ENCODE data around the gene NKPD1. TPM values are rescaled to one million over a fixed set of nuclear protein-coding genes. Genes with fewer than 3 reads are reported as not detected.

The NKPD1 gene
- total and polyA plus RNA-seq, 10 of the 15 experiments (the other 5 are each of a cell fraction or from before 2014, with no cell fraction given) = 0.05 to 0.18 (median 0.06) TPM; not detected in 7

DNA sequence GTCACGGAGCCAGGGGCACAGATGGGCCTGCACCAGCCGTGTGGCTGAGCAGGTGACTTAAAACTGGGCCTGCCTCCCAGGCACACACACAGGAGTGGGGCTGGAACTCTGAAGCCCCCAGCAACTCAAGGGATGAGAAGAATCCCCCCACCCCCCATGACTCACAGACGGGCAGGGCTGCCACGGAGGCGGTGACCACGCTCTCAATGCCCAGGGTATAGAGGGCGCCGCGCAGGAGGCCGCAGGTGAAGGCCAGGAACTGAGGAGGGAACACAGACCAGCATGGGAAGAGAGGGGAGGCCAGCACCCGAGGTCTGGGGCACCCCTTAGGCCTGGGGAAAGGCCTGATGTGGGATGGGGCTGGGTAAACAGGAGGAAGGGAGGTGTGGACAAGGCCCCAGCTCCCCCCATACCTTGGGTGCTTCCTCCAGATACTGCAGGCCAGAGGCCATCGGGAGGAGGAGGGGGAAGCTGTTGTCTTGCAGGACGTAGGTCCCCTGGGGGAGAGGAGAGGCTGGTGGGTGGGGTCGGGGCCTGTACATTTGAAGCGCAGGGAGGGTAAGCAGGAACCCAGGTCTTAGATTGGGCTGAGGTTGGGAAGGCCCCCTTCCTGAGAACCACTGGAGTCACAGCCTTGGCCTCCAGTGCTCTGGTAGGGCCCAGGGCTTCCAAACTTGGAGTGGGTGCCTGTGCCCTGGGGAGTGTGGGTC, 3.1 kb upstream of the NKPD1 start:
- Histone ChIP-seq H3K9ac (ENCODE audit: control insufficient read depth, insufficient read depth, low read length) (peak overlapping the region; percentile 48), H4K20me1 (ENCODE audit: control insufficient read depth, insufficient read depth) (no peaks in the 10 kb centered on the region), H3K27ac (ENCODE audit: control insufficient read depth, insufficient read depth) (peak overlapping the region; percentile 64), H3K4me2 (ENCODE audit: control insufficient read depth, insufficient read depth) (peak overlapping the region; percentile 12), H2AFZ (ENCODE audit: control insufficient read depth, low read depth, low read length) (peak overlapping the region; percentile 67), H3K36me3 (ENCODE audit: control insufficient read depth in 2 of 2, insufficient read depth in 2 of 2, low read length in 1 of 2) (no peaks in the 10 kb centered on the region), H3K4me1 (ENCODE audit: control insufficient read depth, insufficient read depth, low read length) (peaks cover 18% of the 10 kb centered on the region), H3K4me3 (no peak overlapping the region), H3K27me3 (replicated peaks in 1 of 2; ENCODE audit: control insufficient read depth in 2 of 2, insufficient read depth in 2 of 2, low read length in 1 of 2) (no peaks in the 10 kb centered on the region; a peak in 1 of 4 replicates), H3K79me2 (ENCODE audit: control insufficient read depth, insufficient read depth, low read length) (no peaks in the 10 kb centered on the region), H3K9me3 (replicated peaks; ENCODE audit: control insufficient read depth, insufficient read depth, low read length) (no peaks in the 10 kb centered on the region)
- WGBS (ENCODE audit: insufficient coverage, insufficient replicate concordance, low lambda C conversion rate, missing lambda C conversion rate) = 75% methylated on average over 14 of the region's 15 CpGs
- in situ Hi-C loops (cut with MboI) (no loop called here), intact Hi-C loops (cut with micrococcal nuclease; ENCODE audit: unreplicated experiment) (loop anchor here (1.0 kb wide), 1 partner anchor 27 kb away; no protein-coding TSS in a partner anchor)
- TF ChIP-seq MEF2B (IDR thresholded peaks at IDR 0.05; ENCODE audit: partially characterized antibody, poor library complexity, severe bottlenecking) (peak; percentile 44), SMARCA5 (IDR thresholded peaks at IDR 0.05) (peak; percentile 28; the same call in 1 of the 2 replicates), CHD2 (IDR thresholded peaks at IDR 0.05; ENCODE audit: borderline replicate concordance, low read depth, low read length) (0 out of 2 replicates have a peak, but pooled peaks have one; percentile 3), LARP7 (IDR thresholded peaks at IDR 0.05) (0 out of 2 replicates have a peak, but pooled peaks have one; percentile 27)
- TF ChIP-seq, protein P1, sequence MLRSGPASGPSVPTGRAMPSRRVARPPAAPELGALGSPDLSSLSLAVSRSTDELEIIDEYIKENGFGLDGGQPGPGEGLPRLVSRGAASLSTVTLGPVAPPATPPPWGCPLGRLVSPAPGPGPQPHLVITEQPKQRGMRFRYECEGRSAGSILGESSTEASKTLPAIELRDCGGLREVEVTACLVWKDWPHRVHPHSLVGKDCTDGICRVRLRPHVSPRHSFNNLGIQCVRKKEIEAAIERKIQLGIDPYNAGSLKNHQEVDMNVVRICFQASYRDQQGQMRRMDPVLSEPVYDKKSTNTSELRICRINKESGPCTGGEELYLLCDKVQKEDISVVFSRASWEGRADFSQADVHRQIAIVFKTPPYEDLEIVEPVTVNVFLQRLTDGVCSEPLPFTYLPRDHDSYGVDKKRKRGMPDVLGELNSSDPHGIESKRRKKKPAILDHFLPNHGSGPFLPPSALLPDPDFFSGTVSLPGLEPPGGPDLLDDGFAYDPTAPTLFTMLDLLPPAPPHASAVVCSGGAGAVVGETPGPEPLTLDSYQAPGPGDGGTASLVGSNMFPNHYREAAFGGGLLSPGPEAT (IDR thresholded peaks at IDR 0.05; ENCODE audit: low read depth) = no peak
- DNase-seq (ENCODE audit: low read depth, low spot score) = no peak
- ChIA-PET POLR2A (interaction anchor here (0.5 to 3.0 kb wide), 6 partner anchors 10 to 125 kb away, joined by 3 to 26 read pairs (median 5); partner anchors contain the start of genes BLOC1S3 and TRAPPC6A), RAD21 (ENCODE audit: unreplicated experiment) (interaction anchor here (1.1 to 2.8 kb wide), 8 partner anchors 11 to 147 kb away, joined by 3 to 19 read pairs (median 8); partner anchors contain the start of genes BLOC1S3, PPP1R37 and TRAPPC6A), CTCF (interaction anchor here (0.6 to 1.9 kb wide), 11 partner anchors 14 to 162 kb away, joined by 3 to 18 read pairs (median 4); partner anchors contain the start of genes BLOC1S3 and TRAPPC6A), SMC1A (ENCODE audit: uncharacterized antibody, unreplicated experiment) (interaction anchor here (0.8 to 2.6 kb wide), 9 partner anchors 14 to 206 kb away, joined by 3 to 17 read pairs (median 4); partner anchors contain the start of genes BLOC1S3, PPP1R37 and TRAPPC6A)
- no peak for FAIRE-seq
- no TSS peak for BruUV-seq (replicated peaks)
- no peak for ATAC-seq
